ENCODE measurements around the gene MYPOP.

DNA sequence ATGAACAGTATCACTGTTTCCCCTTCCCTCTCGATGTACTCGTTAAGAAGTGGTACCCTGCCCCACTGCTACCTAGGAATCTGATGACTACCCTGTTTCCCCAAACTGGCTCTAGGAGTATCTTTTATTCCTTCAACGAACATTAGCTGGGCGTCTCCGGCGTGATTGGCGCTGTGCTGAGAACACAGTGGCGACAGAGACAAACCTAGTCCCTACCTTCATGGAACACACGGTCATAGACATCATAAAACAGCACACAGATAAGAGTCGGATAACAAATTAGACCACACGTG lies 40.2 kb downstream of the MYPOP start:
- no peak for TF ChIP-seq MYC (IDR thresholded peaks at IDR 0.05; ENCODE audit: low read depth, low read length)
- no peak for TF ChIP-seq CTCF (IDR thresholded peaks at IDR 0.05; ENCODE audit: extremely low read depth in 1 of 2, insufficient read depth in 1 of 2, low read depth in 1 of 2, low read length in 2 of 2)
- no peak for TF ChIP-seq EZH2 (IDR thresholded peaks at IDR 0.05; ENCODE audit: borderline replicate concordance, low read depth, low read length, severe bottlenecking)
- TF ChIP-seq POLR2AphosphoS5 (IDR thresholded peaks at IDR 0.05; ENCODE audit: insufficient read depth, low read depth, low read length) = no peak
- no peak for TF ChIP-seq MAX (IDR thresholded peaks at IDR 0.05; ENCODE audit: insufficient read depth, insufficient read length)
- no peak for TF ChIP-seq POLR2A (IDR thresholded peaks at IDR 0.05; ENCODE audit: low read depth, low read length)
- no peak for TF ChIP-seq JUN (IDR thresholded peaks at IDR 0.05; ENCODE audit: borderline replicate concordance, insufficient read depth, insufficient read length, low read depth)
- TF ChIP-seq GATA2 (IDR thresholded peaks at IDR 0.05; ENCODE audit: insufficient read depth, insufficient read length, low read depth, low read length) = no peak

Measured in endothelial cell of umbilical vein (primary cell).